Endodermal cell (in vitro differentiated cells): ENCODE data around the gene KCNJ1. TPM values are rescaled to one million over a fixed set of nuclear protein-coding genes. Genes with fewer than 3 reads are reported as not detected.

Experiments used
- DNase-seq: peaks from one replicate; pipeline ENCODE4 v3.0.0-alpha.2; 2017
- H3K27ac ChIP-seq: 2 replicates; pipeline ENCODE4 v1.5.1; 2013; ENCODE audit warnings: mild to moderate bottlenecking, low read depth, low read length, moderate library complexity
- H3K27me3 ChIP-seq: 2 replicates; pipeline ENCODE4 v1.6.1; 2013; ENCODE audit warnings: mild to moderate bottlenecking, low read length, moderate library complexity; ENCODE audit not compliant: insufficient read depth, control insufficient read depth, poor library complexity, severe bottlenecking
- H3K36me3 ChIP-seq: 2 replicates; pipeline ENCODE4 v1.7.0; 2013; ENCODE audit warnings: mild to moderate bottlenecking, low read length, moderate library complexity; ENCODE audit not compliant: control insufficient read depth, insufficient read depth
- H3K4me1 ChIP-seq: one replicate; pipeline ENCODE4 v1.7.0; 2013; ENCODE audit warnings: low read length; ENCODE audit not compliant: control insufficient read depth, insufficient read depth
- H3K4me3 ChIP-seq: 2 replicates; pipeline ENCODE4 v1.5.1; 2013; ENCODE audit warnings: mild to moderate bottlenecking, low read length, moderate library complexity
- H3K9ac ChIP-seq: 2 replicates; pipeline ENCODE4 v1.6.1; 2013; ENCODE audit warnings: mild to moderate bottlenecking, low read length, moderate library complexity; ENCODE audit not compliant: poor library complexity, severe bottlenecking; ENCODE audit errors: extremely low read depth
- H3K9me3 ChIP-seq: 2 replicates; pipeline ENCODE4 v1.6.1; 2013; ENCODE audit warnings: mild to moderate bottlenecking, low read length, moderate library complexity; ENCODE audit not compliant: control insufficient read depth
- H3K27ac Mint-ChIP-seq: 2 replicates; pipeline ENCODE4 v1.8.0; 2020; ENCODE audit warnings: mixed read lengths
- H3K27me3 Mint-ChIP-seq: 2 replicates; pipeline ENCODE4 v1.8.0; 2021; ENCODE audit warnings: mild to moderate bottlenecking, mixed read lengths; ENCODE audit not compliant: insufficient read depth
- H3K36me3 Mint-ChIP-seq: 2 replicates; pipeline ENCODE4 v1.8.0; 2020; ENCODE audit warnings: low read depth, mixed read lengths
- H3K4me1 Mint-ChIP-seq: 2 replicates; pipeline ENCODE4 v1.8.0; 2020; ENCODE audit warnings: mixed read lengths
- H3K4me3 Mint-ChIP-seq: 2 replicates; pipeline ENCODE4 v1.8.0; 2020; ENCODE audit warnings: mild to moderate bottlenecking, moderate library complexity, mixed read lengths
- H3K9me3 Mint-ChIP-seq: 2 replicates; pipeline ENCODE4 v1.8.0; 2020; ENCODE audit warnings: mild to moderate bottlenecking, mixed read lengths
- CTCF ChIP-seq: fragments of 200-600 bp; sonication (generic); conservative IDR thresholded peaks from 2 replicates; pipeline ENCODE4 v1.5.0; 2021; ENCODE audit warnings: antibody characterized with exemption, mild to moderate bottlenecking
- whole genome bisulfite sequencing, 2 experiments: methylation state at CpG; one replicate each; pipeline versions ENCODE4 v1.1.5 to v1.1.7; 2013; ENCODE audit warnings: missing lambda C conversion rate in 2 of 2, mixed read lengths in 1 of 2; ENCODE audit not compliant: insufficient coverage in 1 of 2, insufficient read length in 1 of 2; 5-methylcytosine and 5-hydroxymethylcytosine counted together
- total RNA-seq, 2 donors: library from RNA; stranded (reverse); fragmentation: NEBNext Ultra II Directional in 1 of 2; extraction: Animal tissue kit (Norgen Biotek cat#: 25700) in 1 of 2; gene quantifications; 2 replicates in 1 of 2; 3 replicates in 1 of 2; pipeline ENCODE4 v1.2.1, GENCODE V29; 2021

KCNJ1 gene
- total RNA-seq, 2 donors from 2014 or later = not detected

GRCh38 chr11:128894685-128895084, 27.6 kb upstream of the KCNJ1 start:
- Mint-ChIP-seq H3K4me1 (peaks cover 30% of the 10 kb centered on the region), H3K27me3 (peaks cover 41% of the 10 kb centered on the region), H3K4me3 (no peak overlapping the region), H3K9me3 (no peaks in the 10 kb centered on the region), H3K27ac (no peak overlapping the region), H3K36me3 (no peaks in the 10 kb centered on the region)
- TF ChIP-seq CTCF = no peak
- DNase-seq = no peak
- H3K27me3 ChIP-seq = peaks cover 38% of the 10 kb centered on the region
- WGBS, 2 experiments = 84 to 90% methylated on average over 6 of the region's 6 CpGs
- H3K36me3 ChIP-seq = no peaks in the 10 kb centered on the region
- no peak overlapping the region for H3K4me3 ChIP-seq
- no peak overlapping the region for H3K9ac ChIP-seq
- no peak overlapping the region for H3K27ac ChIP-seq
- peaks cover 20% of the 10 kb centered on the region for H3K4me1 ChIP-seq
- no peaks in the 10 kb centered on the region for H3K9me3 ChIP-seq

GRCh38 chr11:128894286-128894681, 27.2 kb upstream of the KCNJ1 start:
- H3K4me3 Mint-ChIP-seq = no peak overlapping the region
- H3K9me3 Mint-ChIP-seq = no peaks in the 10 kb centered on the region
- Histone ChIP-seq H3K9me3 (no peaks in the 10 kb centered on the region), H3K27ac (no peak overlapping the region), H3K4me3 (no peak overlapping the region), H3K36me3 (no peaks in the 10 kb centered on the region), H3K9ac (no peak overlapping the region), H3K4me1 (peaks cover 21% of the 10 kb centered on the region), H3K27me3 (peaks cover 38% of the 10 kb centered on the region)
- no peak overlapping the region for H3K27ac Mint-ChIP-seq
- WGBS, 2 experiments = 88% methylated on average over 3 of the region's 3 CpGs
- no peak for TF ChIP-seq CTCF
- no peak for DNase-seq
- H3K4me1 Mint-ChIP-seq = peaks cover 34% of the 10 kb centered on the region
- no peaks in the 10 kb centered on the region for H3K36me3 Mint-ChIP-seq
- H3K27me3 Mint-ChIP-seq = peaks cover 45% of the 10 kb centered on the region

GRCh38 chr11:128893578-128894285, 26.6 kb upstream of the KCNJ1 start:
- WGBS, 2 experiments = 80 to 88% methylated on average over 8 to 9 of the region's 9 CpGs
- Histone ChIP-seq H3K27me3 (peaks cover 35% of the 10 kb centered on the region), H3K4me1 (peaks cover 21% of the 10 kb centered on the region), H3K9ac (no peak overlapping the region), H3K27ac (no peak overlapping the region), H3K9me3 (no peaks in the 10 kb centered on the region), H3K4me3 (no peak overlapping the region), H3K36me3 (no peaks in the 10 kb centered on the region)
- DNase-seq = no peak
- Mint-ChIP-seq H3K27ac (no peak overlapping the region), H3K4me3 (no peak overlapping the region), H3K27me3 (peaks cover 45% of the 10 kb centered on the region), H3K4me1 (peaks cover 37% of the 10 kb centered on the region), H3K9me3 (no peaks in the 10 kb centered on the region), H3K36me3 (no peaks in the 10 kb centered on the region)
- no peak for TF ChIP-seq CTCF
